ENCODE results near the gene DNAH10.

GRCh38 chr12:123893276-123893675, 131.2 kb downstream of the DNAH10 start:
- TF ChIP-seq CTCF (IDR thresholded peaks at IDR 0.05), result no peak
- no peak for TF ChIP-seq REST (IDR thresholded peaks at IDR 0.05; ENCODE audit: insufficient read depth in 1 of 2, low read depth in 2 of 2, low read length in 1 of 2)
- no peak for TF ChIP-seq POLR2AphosphoS5 (IDR thresholded peaks at IDR 0.05; ENCODE audit: low read depth, low read length)
- no peak for TF ChIP-seq SIN3A (IDR thresholded peaks at IDR 0.05; ENCODE audit: borderline replicate concordance, insufficient read depth, low read depth, low read length)
